Activated gamma-delta T cell treated with Interleukin-2 at 50 U/mL for 16 hours (primary cell): ENCODE measurements around the gene CD109.
"Not testable (repeated sequence)": the region's sequence is repeated elsewhere in the genome, so short reads cannot be mapped to it uniquely, and the experiment has no call there.

Source experiments
- DNase-seq: peaks from one replicate; pipeline ENCODE4 v3.0.0-alpha.2; 2020

CD109 gene

DNA sequence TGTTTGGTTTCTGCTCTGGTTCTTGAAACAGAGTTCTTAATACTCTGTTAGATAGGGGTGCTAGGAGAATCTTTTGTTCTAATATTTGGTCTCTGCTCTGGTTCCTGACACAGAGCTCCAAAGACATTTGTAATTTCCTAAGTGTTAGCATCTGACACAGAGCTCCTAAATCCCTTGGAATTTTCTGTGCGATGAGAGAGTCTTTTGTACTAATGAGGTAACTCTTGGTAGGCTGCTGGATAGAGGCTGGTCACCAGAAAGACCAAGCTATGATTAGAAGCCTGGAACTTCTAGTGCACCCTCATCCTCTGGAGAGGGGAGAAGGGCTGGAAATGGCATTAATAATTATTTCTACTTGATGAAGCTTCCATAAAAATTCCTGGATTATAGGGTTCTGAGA lies 7.7 kb upstream of the CD109 start:
- DNase-seq, result no peak

GRCh38 chr6:73690056-73690455 lies 5.9 kb upstream of the CD109 start:
- no peak for DNase-seq

DNA sequence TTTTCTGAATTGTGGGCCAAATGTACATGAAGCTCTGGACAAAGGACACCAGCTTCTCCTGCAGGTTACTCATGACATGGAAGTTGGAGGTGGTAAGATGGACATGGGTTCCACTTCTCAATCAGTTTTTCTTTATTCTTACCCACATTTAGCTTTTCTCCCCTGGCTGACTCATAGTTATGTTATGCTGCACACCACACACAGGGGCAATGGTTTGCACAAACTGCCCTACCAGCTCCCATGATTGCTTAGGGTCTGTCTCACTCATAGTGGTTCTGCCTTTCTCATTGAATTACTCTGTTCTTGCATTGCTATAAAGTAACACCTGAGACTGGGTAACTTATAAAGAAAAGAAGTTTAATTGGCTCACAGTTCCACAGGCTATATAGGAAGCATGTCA lies 4.5 kb upstream of the CD109 start:
- DNase-seq, result no peak

- no peak for DNase-seq
Observed at GRCh38 chr6:73694711-73695411, 1.1 kb upstream of the CD109 start.

- no peak for DNase-seq
Observed at GRCh38 chr6:73696966-73697655, 1.1 kb downstream of the CD109 start.

DNA sequence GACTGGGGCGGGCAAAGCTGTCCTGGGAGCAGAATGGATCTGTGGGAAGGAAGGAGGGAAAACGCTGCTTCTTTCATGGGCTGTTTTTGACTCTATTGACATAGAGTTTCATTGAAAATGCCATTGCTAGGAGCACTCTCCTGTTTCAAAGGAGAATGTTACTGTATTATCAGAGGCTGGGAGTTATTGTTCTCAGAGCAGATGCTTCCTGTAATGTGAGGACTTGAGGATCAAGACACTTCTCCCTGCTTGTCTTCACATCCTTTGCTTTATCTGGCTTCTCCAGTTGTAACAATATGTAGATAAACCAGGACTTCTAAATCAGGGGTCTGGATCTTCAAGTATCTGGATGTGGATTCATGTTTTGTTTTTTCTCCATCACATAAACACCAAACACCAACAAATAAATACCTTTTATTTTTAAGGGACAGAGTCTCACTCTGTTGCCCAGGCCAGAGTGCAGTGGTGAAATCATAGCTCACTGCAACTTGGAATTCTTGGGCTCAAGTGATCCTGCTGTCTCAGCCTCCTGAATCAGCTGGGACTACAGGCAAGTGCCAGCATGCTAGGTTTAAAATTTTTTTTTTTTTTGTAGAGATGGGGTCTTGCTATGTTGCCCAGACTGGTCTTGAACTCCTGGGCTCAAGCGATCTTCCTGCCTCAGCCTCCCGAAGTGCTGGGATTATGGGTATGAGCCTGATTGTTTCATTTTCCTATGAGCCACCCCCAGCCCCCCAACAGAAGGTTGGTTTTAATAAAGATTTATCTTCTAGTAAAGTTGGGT lies 3.9 kb downstream of the CD109 start:
- no peak for DNase-seq

- no peak for DNase-seq
Observed at GRCh38 chr6:73702444-73702843, 6.4 kb downstream of the CD109 start.

- no peak for DNase-seq
Observed at GRCh38 chr6:73703466-73703865, 7.5 kb downstream of the CD109 start.

DNA sequence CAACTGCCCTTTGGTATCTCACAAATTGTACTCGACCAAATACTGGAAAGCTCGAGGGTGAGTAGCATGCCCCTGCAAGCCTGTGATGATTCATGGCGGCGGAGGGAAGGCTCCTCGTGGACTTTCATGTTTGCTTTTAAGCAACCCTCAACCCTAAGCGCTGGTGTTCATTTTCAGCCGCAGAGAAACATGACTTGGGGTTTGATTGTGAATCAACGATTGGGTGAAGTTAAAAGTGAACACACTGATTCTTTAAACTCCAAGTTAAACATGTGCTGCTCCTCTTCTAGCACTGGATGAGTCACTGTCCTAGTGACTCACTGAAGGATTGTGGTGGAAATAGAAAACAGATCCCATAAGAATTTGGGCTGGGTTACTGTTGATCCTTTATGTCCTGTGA lies 8.3 kb downstream of the CD109 start:
- no peak for DNase-seq

- DNase-seq, result no peak
Observed at GRCh38 chr6:73704798-73705197, 8.8 kb downstream of the CD109 start.

GRCh38 chr6:73706971-73707370 lies 11.0 kb downstream of the CD109 start:
- no peak for DNase-seq

DNA sequence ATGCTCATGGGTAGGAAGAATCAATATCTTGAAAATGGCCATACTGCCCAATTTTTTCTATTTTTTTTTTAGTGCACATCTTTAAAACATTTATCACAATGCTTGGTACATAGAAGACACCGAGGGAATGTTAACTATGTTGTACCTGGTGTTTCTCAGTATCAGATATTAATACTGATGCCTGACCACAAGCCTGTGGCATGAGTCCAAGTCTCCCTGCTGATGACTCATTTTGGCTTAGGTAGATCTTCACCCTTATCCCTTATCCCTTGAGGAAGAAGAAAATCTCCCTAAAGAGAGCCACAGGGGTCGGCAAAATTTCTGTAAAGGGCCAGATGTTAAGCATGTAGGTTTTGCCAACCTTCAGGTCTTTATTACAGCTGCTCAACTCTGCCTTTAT lies 14.5 kb downstream of the CD109 start:
- DNase-seq, result no peak

DNA sequence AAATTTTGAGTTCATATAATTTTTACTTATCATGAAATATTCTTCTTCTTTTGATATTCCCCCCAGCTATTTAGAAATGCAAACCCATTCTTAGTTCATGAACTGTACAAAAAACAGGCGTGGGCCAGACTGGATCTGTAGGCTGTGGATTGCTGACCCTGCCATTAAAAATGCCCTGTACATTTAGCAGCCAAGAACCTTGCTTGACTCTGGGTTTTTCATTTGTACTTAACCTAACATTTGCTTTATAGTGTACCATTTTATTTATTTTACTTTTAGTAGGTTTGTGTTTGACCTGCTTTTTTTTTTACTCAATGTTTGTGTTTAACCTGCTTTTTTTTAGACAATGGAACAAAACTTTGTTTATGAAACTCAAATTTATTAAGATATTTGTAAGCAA lies 14.9 kb downstream of the CD109 start:
- no peak for DNase-seq

GRCh38 chr6:73712535-73713173 lies 16.7 kb downstream of the CD109 start:
- DNase-seq, result no peak

DNA sequence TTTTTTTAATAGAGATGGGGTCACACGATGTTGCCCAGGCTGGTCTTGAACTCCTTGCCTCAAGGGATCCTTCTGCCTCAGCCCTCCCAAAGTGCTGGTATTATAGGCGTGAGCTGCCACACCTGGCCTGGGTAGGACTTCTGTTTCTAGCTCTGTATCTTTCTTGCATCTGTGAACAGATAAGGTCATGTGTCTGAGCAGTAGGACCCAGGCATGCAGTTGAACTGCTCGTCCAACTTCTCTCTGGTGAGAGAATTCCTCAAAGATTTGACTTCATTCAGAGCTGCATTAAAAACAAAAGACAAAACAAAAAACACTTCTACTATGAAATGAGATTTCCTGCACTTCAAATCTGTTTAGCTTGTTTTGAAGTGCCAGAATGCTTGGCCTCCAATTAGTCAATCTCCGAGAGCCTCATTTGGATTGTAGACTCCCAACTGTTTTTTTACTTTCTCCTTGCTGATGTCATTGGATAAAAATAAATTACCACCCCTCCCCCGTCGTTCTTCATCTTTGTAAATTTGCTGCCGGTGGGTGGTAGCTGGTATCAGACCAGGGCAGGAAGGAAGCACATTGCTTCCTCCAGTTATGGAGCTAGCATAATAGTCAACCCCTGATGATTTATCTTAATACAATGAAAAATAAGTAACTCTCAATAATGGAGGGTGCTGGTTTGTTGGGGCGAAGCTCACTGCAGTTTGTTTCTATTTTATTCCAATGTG lies 17.6 kb downstream of the CD109 start:
- DNase-seq, result no peak

DNA sequence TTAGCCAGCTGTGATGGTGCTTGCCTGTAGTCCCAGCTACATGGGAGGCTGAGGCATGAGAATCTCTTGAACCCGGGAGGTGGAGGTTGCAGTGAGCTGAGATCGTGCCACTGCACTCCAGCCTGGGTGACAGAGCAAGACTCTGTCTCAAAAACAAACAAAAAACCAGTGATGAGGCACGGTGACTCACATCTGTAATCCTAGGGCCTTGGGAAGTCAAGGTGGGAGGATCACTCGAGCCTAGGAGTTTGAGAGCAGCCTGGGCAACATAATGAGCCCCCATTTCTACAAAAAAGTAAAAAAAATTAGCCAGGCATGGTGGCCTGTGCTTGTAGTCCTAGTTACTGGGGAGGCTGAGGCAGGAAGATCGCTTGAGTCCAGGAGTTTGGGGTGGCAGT lies 19.1 kb downstream of the CD109 start:
- not testable (repeated sequence) for DNase-seq

GRCh38 chr6:73719046-73719445 lies 23.0 kb downstream of the CD109 start:
- DNase-seq, result no peak

DNA sequence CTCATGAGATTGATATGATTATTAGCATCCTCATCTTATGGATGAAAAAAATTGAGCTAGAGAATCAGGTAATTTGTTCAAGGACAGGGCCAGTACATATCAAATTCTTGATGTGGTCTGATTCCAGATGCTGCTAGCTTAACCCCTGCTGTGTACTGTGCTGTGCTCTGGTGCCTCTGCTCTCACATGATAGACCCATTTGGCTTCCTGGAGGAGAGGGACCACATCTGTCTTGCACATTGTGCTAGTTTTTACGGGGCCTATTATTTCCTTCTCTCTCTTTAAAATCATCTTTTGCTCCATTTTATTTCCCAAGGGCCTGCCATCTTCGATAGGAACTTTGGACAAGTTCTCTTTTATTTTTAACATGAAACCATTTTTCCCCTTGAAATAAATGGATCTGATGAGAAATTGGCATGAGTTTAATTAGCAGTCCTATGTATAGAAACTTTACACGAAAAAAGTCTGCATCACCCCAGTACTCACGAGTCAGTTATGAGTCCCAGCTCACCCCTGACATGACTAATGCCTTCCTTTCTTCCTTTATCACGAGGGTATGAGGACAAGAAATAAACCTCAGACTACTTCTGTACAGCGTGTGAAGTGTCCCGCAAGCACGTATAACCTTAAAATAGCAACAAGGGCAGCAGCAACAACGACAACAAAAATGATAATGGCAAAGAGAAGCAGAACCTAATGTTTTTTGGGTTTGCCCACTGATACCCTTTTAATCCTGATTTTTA lies 26.5 kb downstream of the CD109 start:
- DNase-seq, result no peak

- DNase-seq, result not testable (repeated sequence)
Observed at GRCh38 chr6:73723480-73723879, 27.5 kb downstream of the CD109 start.

GRCh38 chr6:73724389-73724788 lies 28.4 kb downstream of the CD109 start:
- DNase-seq, result no peak

GRCh38 chr6:73725192-73725591 lies 29.2 kb downstream of the CD109 start:
- DNase-seq, result peak; percentile 17

DNA sequence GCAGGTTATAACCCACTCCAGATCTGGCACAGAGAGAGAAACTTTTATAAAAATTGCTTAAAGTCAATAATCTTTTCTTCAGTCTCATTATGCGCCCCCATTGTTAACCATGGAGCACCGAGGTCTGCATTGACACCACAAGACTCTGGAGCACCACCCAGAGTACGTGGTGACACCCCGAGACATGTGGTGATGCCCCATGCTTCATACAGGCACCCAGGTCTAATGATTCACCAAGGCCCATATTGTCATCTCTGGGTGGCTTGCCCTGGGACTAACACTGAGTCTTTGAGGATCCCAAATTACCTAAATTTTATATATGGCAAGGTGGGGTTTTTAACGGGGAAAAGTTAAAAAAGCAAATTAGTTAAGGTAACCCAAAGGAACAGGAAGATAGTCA lies 31.1 kb downstream of the CD109 start:
- no peak for DNase-seq
